ENCODE results near the gene STXBP4. TPM values are rescaled to one million over a fixed set of nuclear protein-coding genes. Genes with fewer than 3 reads are reported as not detected.

STXBP4 gene
- total RNA-seq, 1 experiment from 2014 or later: 12.0 TPM

GRCh38 chr17:54933921-54934320 is 34.6 kb upstream of the STXBP4 start:
- ChIA-PET CTCF (no interaction called here), POLR2A (no interaction called here)
- Mint-ChIP-seq H3K36me3 (peaks cover 81% of the 10 kb centered on the region), H3K27me3 (ENCODE audit: low read depth) (no peaks in the 10 kb centered on the region), H3K9me3 (no peaks in the 10 kb centered on the region), H3K4me1 (no peaks in the 10 kb centered on the region), H3K27ac (no peak overlapping the region), H3K4me3 (no peak overlapping the region)
- TF ChIP-seq ZNF423 (CRISPR knock-in tag; IDR thresholded peaks at IDR 0.05): no peak
- no peak for TF ChIP-seq NR3C1 (CRISPR knock-in tag; conservative IDR thresholded peaks at IDR 0.05; ENCODE audit: low read depth)
- no peak for TF ChIP-seq NFYB (CRISPR knock-in tag; conservative IDR thresholded peaks at IDR 0.05; ENCODE audit: low read depth)
- no peak for TF ChIP-seq GTF2I (CRISPR knock-in tag; conservative IDR thresholded peaks at IDR 0.05)
- TF ChIP-seq PRDM15 (CRISPR knock-in tag; IDR thresholded peaks at IDR 0.05): no peak
- no peak for TF ChIP-seq ZNF219 (CRISPR knock-in tag; IDR thresholded peaks at IDR 0.05; ENCODE audit: borderline replicate concordance)
- no peak for TF ChIP-seq EMX1 (CRISPR knock-in tag; IDR thresholded peaks at IDR 0.05)
- no peak for TF ChIP-seq CBFB (CRISPR knock-in tag; IDR thresholded peaks at IDR 0.05; ENCODE audit: low read depth)
- TF ChIP-seq ARID4B (CRISPR knock-in tag; IDR thresholded peaks at IDR 0.05; ENCODE audit: borderline replicate concordance): no peak
- DNase-seq (ENCODE audit: low spot score): no peak
- ATAC-seq: no peak

GRCh38 chr17:54935471-54935870 is 33.1 kb upstream of the STXBP4 start:
- Mint-ChIP-seq H3K9me3 (no peaks in the 10 kb centered on the region), H3K4me1 (no peaks in the 10 kb centered on the region), H3K27ac (no peak overlapping the region), H3K36me3 (peaks cover 78% of the 10 kb centered on the region), H3K27me3 (ENCODE audit: low read depth) (no peaks in the 10 kb centered on the region), H3K4me3 (no peak overlapping the region)
- TF ChIP-seq ATF3 (CRISPR knock-in tag; conservative IDR thresholded peaks at IDR 0.05) (no peak), USF1 (CRISPR knock-in tag; IDR thresholded peaks at IDR 0.05) (no peak), AR (CRISPR knock-in tag; IDR thresholded peaks at IDR 0.05) (no peak), ATF1 (CRISPR knock-in tag; IDR thresholded peaks at IDR 0.05) (no peak), ZNF263 (CRISPR knock-in tag; IDR thresholded peaks at IDR 0.05; ENCODE audit: low read depth) (no peak), EMX1 (CRISPR knock-in tag; IDR thresholded peaks at IDR 0.05) (no peak), ZMAT4 (CRISPR knock-in tag; IDR thresholded peaks at IDR 0.05) (no peak), OVOL2 (CRISPR knock-in tag; IDR thresholded peaks at IDR 0.05; ENCODE audit: borderline replicate concordance) (no peak), MAX (CRISPR knock-in tag; IDR thresholded peaks at IDR 0.05) (no peak), TEAD1 (CRISPR knock-in tag; IDR thresholded peaks at IDR 0.05) (no peak), NR1H2 (CRISPR knock-in tag; IDR thresholded peaks at IDR 0.05) (no peak), FOXJ3 (CRISPR knock-in tag; IDR thresholded peaks at IDR 0.05; ENCODE audit: borderline replicate concordance) (no peak), ZNF232 (CRISPR knock-in tag; IDR thresholded peaks at IDR 0.05) (no peak), TEAD4 (CRISPR knock-in tag; IDR thresholded peaks at IDR 0.05) (no peak), RORB (CRISPR knock-in tag; IDR thresholded peaks at IDR 0.05) (no peak), ZNF396 (CRISPR knock-in tag; IDR thresholded peaks at IDR 0.05; ENCODE audit: borderline replicate concordance) (no peak)
- ChIA-PET POLR2A (no interaction called here), CTCF (no interaction called here)
- no peak for DNase-seq (ENCODE audit: low spot score)
- no peak for ATAC-seq

All from WTC11 (cell line).